HCT116 (cell line): ENCODE data around the gene CEACAM1. TPM values are rescaled to one million over a fixed set of nuclear protein-coding genes. Genes with fewer than 3 reads are reported as not detected.

Source experiments
- ATAC-seq: fragments of 200-7000 bp; cut with Tn5 transposase; 2 replicates; pipeline ENCODE4 v1.9.1; 2020; ENCODE audit warnings: mild to moderate bottlenecking, moderate library complexity
- BruUV-seq: library from RNA; stranded (reverse); fragments of 400-500 nt; replicated peaks from 2 replicates; lab custom pipeline; 2021; lab: Mats Ljungman, UMichigan
- CTCF ChIA-PET: fragments of 300-600 bp; sonication (Branson Sonifier 250); formaldehyde crosslinking; loops from one replicate; lab custom pipeline; 2021; ENCODE audit warnings: antibody characterized with exemption; lab: Charles Lee
- POLR2A ChIA-PET: fragments of 300-600, 350-600 bp; sonication (Branson Sonifier 250); formaldehyde crosslinking; loops from one replicate; lab custom pipeline; 2021; ENCODE audit warnings: antibody characterized with exemption; lab: Charles Lee
- RAD21 ChIA-PET, 2 experiments: fragments of 300-600 bp; sonication (Branson Sonifier 250); formaldehyde crosslinking; loops; one replicate each; lab custom pipeline; 2023; ENCODE audit warnings: low total read pairs in 2 of 2; ENCODE audit not compliant: uncharacterized antibody in 2 of 2, unreplicated experiment in 2 of 2, low non-redundant PET in 1 of 2; lab: Charles Lee
- DNase-seq: peaks from one replicate; pipeline ENCODE4 v3.0.0-alpha.2; 2010; ENCODE audit warnings: low read depth, low spot score
- H2AFZ ChIP-seq: fragments of 200-600 bp; shearing (Covaris generic), sonication (generic); 2 replicates; pipeline ENCODE4 v1.6.1; 2017; ENCODE audit warnings: low read depth, mixed run types, mixed read lengths, antibody characterized with exemption, low read length; ENCODE audit not compliant: poor library complexity, severe bottlenecking
- H3K27ac ChIP-seq: 2 replicates; pipeline ENCODE4 v1.5.1; 2012; ENCODE audit warnings: low read depth, low read length
- H3K27me3 ChIP-seq: fragments of 200-600 bp; sonication (generic); 2 replicates; pipeline ENCODE4 v1.6.1; 2016; ENCODE audit warnings: mixed run types, low read length, mixed read lengths; ENCODE audit not compliant: insufficient read depth
- H3K36me3 ChIP-seq, 2 experiments: fragments of 200-500 bp in 1 of 2; fragments of 200-600 bp in 1 of 2; sonication (Bioruptor generic) in 1 of 2; sonication (generic) in 1 of 2; 2 replicates each; pipeline versions ENCODE4 v1.5.1 to v1.6.1; 2014 to 2016; ENCODE audit warnings: low read length in 2 of 2, inconsistent platforms in 1 of 2, mixed read lengths in 1 of 2, mixed run types in 1 of 2; ENCODE audit not compliant: insufficient read depth in 2 of 2, control insufficient read depth in 1 of 2
- H3K4me1 ChIP-seq, 2 experiments: fragments of 200-600 bp in 1 of 2; sonication (generic) in 1 of 2; 2 replicates each; pipeline versions ENCODE4 v1.5.1 to v1.6.1; 2012 to 2017; ENCODE audit warnings: low read length in 2 of 2, inconsistent platforms in 1 of 2, mild to moderate bottlenecking in 1 of 2, mixed read lengths in 1 of 2, mixed run types in 1 of 2, moderate library complexity in 1 of 2; ENCODE audit not compliant: insufficient read depth in 2 of 2, control insufficient read depth in 1 of 2
- H3K4me2 ChIP-seq: fragments of 200-600 bp; sonication (generic); 2 replicates; pipeline ENCODE4 v1.6.1; 2017; ENCODE audit warnings: mixed run types, low read length, mixed read lengths
- H3K4me3 ChIP-seq, 2 experiments: fragments of 200-600 bp in 1 of 2; sonication (generic) in 1 of 2; replicated peaks in 1 of 2; 2 replicates each; pipeline ENCODE4 v1.5.1; 2011 to 2016; ENCODE audit warnings: low read length in 2 of 2, control low read depth in 1 of 2, low read depth in 1 of 2, mild to moderate bottlenecking in 1 of 2, mixed read lengths in 1 of 2, mixed run types in 1 of 2
- H3K79me2 ChIP-seq: fragments of 200-600 bp; sonication (generic); 2 replicates; pipeline ENCODE4 v1.6.1; 2017; ENCODE audit warnings: mild to moderate bottlenecking, mixed run types, low read length, moderate library complexity, mixed read lengths; ENCODE audit not compliant: insufficient read depth
- H3K9ac ChIP-seq: fragments of 200-600 bp; sonication (generic); 2 replicates; pipeline ENCODE4 v1.6.1; 2016; ENCODE audit warnings: low read length, mixed read lengths
- H3K9me2 ChIP-seq: fragments of 200-600 bp; sonication (generic), shearing (Covaris generic); 2 replicates; pipeline ENCODE4 v1.6.1; 2017; ENCODE audit warnings: mixed run types, mild to moderate bottlenecking, moderate library complexity; ENCODE audit not compliant: insufficient read depth
- H3K9me3 ChIP-seq, 2 experiments: fragments of 200-500 bp in 1 of 2; fragments of 200-600 bp in 1 of 2; sonication (Bioruptor generic) in 1 of 2; sonication (generic) in 1 of 2; 2 replicates each; pipeline ENCODE4 v1.6.1; 2014 to 2017; ENCODE audit warnings: low read length in 2 of 2, mixed read lengths in 2 of 2, inconsistent platforms in 1 of 2, low read depth in 1 of 2, mild to moderate bottlenecking in 1 of 2, mixed run types in 1 of 2, moderate library complexity in 1 of 2; ENCODE audit not compliant: control insufficient read depth in 1 of 2, insufficient read depth in 1 of 2
- H4K20me1 ChIP-seq: fragments of 200-600 bp; sonication (generic), shearing (Covaris generic); 2 replicates; pipeline ENCODE4 v1.6.1; 2017; ENCODE audit warnings: mixed run types, mild to moderate bottlenecking, moderate library complexity; ENCODE audit not compliant: insufficient read depth
- CBX3 ChIP-seq: IDR thresholded peaks from 2 replicates; pipeline ENCODE4 v1.6.1; 2012; ENCODE audit warnings: low read depth
- CEBPB ChIP-seq: IDR thresholded peaks from 2 replicates; pipeline ENCODE4 v1.6.1; 2012; ENCODE audit warnings: low read depth
- CTCF ChIP-seq, 3 experiments: fragments of 200-600 bp in 1 of 3; sonication (generic) in 1 of 3; IDR thresholded peaks in 2 of 3; conservative IDR thresholded peaks in 1 of 3; 2 replicates each; pipeline ENCODE4 v1.5.1; 2012 to 2017; ENCODE audit warnings: low read depth in 2 of 3, low read length in 2 of 3, antibody characterized with exemption in 1 of 3, borderline replicate concordance in 1 of 3, control low read depth in 1 of 3, mild to moderate bottlenecking in 1 of 3, mixed read lengths in 1 of 3, mixed run types in 1 of 3, moderate library complexity in 1 of 3; ENCODE audit not compliant: insufficient read depth in 1 of 3
- EZH2phosphoT487 ChIP-seq: fragments of 200-600 bp; IDR thresholded peaks from 2 replicates; pipeline ENCODE4 v1.6.1; 2018; ENCODE audit warnings: antibody characterized with exemption, borderline replicate concordance
- JUND ChIP-seq: IDR thresholded peaks from 2 replicates; pipeline ENCODE4 v1.6.1; 2012
- SIN3A ChIP-seq: IDR thresholded peaks from 2 replicates; pipeline ENCODE4 v1.6.1; 2012; ENCODE audit warnings: low read depth
- SRF ChIP-seq: IDR thresholded peaks from 2 replicates; pipeline ENCODE4 v1.6.1; 2012; ENCODE audit warnings: low read depth
- YY1 ChIP-seq: IDR thresholded peaks from 2 replicates; pipeline ENCODE4 v1.6.1; 2011; ENCODE audit warnings: low read length, low read depth, moderate library complexity, mild to moderate bottlenecking; ENCODE audit not compliant: insufficient replicate concordance; ENCODE audit errors: extremely low read depth
- ZNF274 ChIP-seq: fragments of 200-500 bp; sonication (Bioruptor generic); IDR thresholded peaks from 2 replicates; pipeline ENCODE4 v1.6.1; 2014; ENCODE audit warnings: mild to moderate bottlenecking, low read depth, low read length, inconsistent platforms
- intact Hi-C: fragments of 100-400 bp; cut with micrococcal nuclease; formaldehyde crosslinking; loops from 2 replicates; pipeline ENCODE4 v1.10.0; 2022
- total RNA-seq: library from RNA; stranded (reverse); gene quantifications from one replicate; pipeline ENCODE4 v1.2.1, GENCODE V29; 2021; ENCODE audit not compliant: unreplicated experiment
- TF ChIP-seq, protein P1 (sequence below): IDR thresholded peaks from 2 replicates; pipeline ENCODE4 v1.6.1; 2012

The CEACAM1 gene
- total RNA-seq, 1 experiment from 2014 or later = 1.2 TPM

- RAD21 ChIA-PET = no interaction called here
- Histone ChIP-seq H3K27ac (no peak overlapping the region), H3K9me2 (no peaks in the 10 kb centered on the region), H3K4me1 (no peaks in the 10 kb centered on the region), H3K9me3 (no peaks in the 10 kb centered on the region), H3K36me3 (no peaks in the 10 kb centered on the region), H3K4me2 (no peak overlapping the region), H3K4me3 (no peak overlapping the region), H3K9ac (no peak overlapping the region), H3K27me3 (no peaks in the 10 kb centered on the region), H4K20me1 (no peaks in the 10 kb centered on the region), H2AFZ (no peak overlapping the region), H3K79me2 (no peaks in the 10 kb centered on the region)
- POLR2A ChIA-PET = no interaction called here
- DNase-seq (no peak), ATAC-seq (no peak)
- BruUV-seq = no TSS peak
- intact Hi-C loops = no loop called here
- TF ChIP-seq CTCF (IDR thresholded peaks at IDR 0.05 in 2 of 3, conservative IDR thresholded peaks at IDR 0.05 in 1 of 3; ENCODE audit: borderline replicate concordance in 1 of 3, insufficient read depth in 1 of 3, low read depth in 2 of 3, low read length in 2 of 3) = no peak
- TF ChIP-seq JUND = no peak
- no peak for TF ChIP-seq SIN3A
- no peak for TF ChIP-seq CBX3
- no peak for TF ChIP-seq CEBPB
- no peak for TF ChIP-seq EZH2phosphoT487
- no peak for TF ChIP-seq ZNF274
- TF ChIP-seq YY1 = no peak
- TF ChIP-seq, protein P1, sequence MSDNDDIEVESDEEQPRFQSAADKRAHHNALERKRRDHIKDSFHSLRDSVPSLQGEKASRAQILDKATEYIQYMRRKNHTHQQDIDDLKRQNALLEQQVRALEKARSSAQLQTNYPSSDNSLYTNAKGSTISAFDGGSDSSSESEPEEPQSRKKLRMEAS = no peak
- TF ChIP-seq SRF = no peak
- CTCF ChIA-PET = no interaction called here
Observed at GRCh38 chr19:42508892-42509444, 19.3 kb downstream of the CEACAM1 start.
